Endothelial cell of umbilical vein (primary cell): ENCODE results near the gene DGCR2. TPM values are rescaled to one million over a fixed set of nuclear protein-coding genes. Genes with fewer than 3 reads are reported as not detected.

Experiments used
- BruUV-seq: library from RNA; stranded (reverse); fragments of 400-500 nt; replicated peaks from 2 replicates; lab custom pipeline; 2021; lab: Mats Ljungman, UMichigan
- CTCF ChIA-PET: fragments of 300-600, 350-600 bp; sonication (Branson Sonifier 250); formaldehyde crosslinking; loops from one replicate; lab custom pipeline; 2021; ENCODE audit warnings: antibody characterized with exemption, inconsistent platforms; lab: Charles Lee
- POLR2A ChIA-PET: fragments of 300-600, 350-600 bp; sonication (Branson Sonifier 250); formaldehyde crosslinking; loops from one replicate; lab custom pipeline; 2021; ENCODE audit warnings: antibody characterized with exemption, inconsistent platforms; lab: Charles Lee
- DNase-seq: peaks from one replicate; pipeline ENCODE4 v3.0.0-alpha.2; 2011; ENCODE audit warnings: low read depth, low spot score
- FAIRE-seq: peaks from 2 replicates; lab custom pipeline; 2011; peaks lifted over from hg19 to GRCh38; lab: Jason Lieb, UNC
- H2AFZ ChIP-seq: 2 replicates; pipeline ENCODE4 v1.6.0; 2012; ENCODE audit warnings: low read depth, low read length, control low read depth, inconsistent platforms
- H3K27ac ChIP-seq: 2 replicates; pipeline ENCODE4 v1.5.1; 2011; ENCODE audit warnings: low read depth, mild to moderate bottlenecking, control low read depth, low read length, moderate library complexity; ENCODE audit not compliant: insufficient read depth
- H3K27me3 ChIP-seq, 2 experiments: 2 replicates each; pipeline versions ENCODE4 v1.6.0 to v1.6.1; 2011; ENCODE audit warnings: low read length in 2 of 2, mixed read lengths in 1 of 2; ENCODE audit not compliant: control insufficient read depth in 2 of 2, insufficient read depth in 2 of 2
- H3K36me3 ChIP-seq, 2 experiments: 2 replicates in 1 of 2; 3 replicates in 1 of 2; pipeline ENCODE4 v1.5.1; 2011; ENCODE audit warnings: low read length in 2 of 2, mild to moderate bottlenecking in 1 of 2, moderate library complexity in 1 of 2; ENCODE audit not compliant: control insufficient read depth in 2 of 2, insufficient read depth in 2 of 2; ENCODE audit errors: extremely low read depth in 1 of 2
- H3K4me1 ChIP-seq: 3 replicates; pipeline ENCODE4 v1.5.1; 2011; ENCODE audit warnings: mild to moderate bottlenecking, low read length; ENCODE audit not compliant: control insufficient read depth, insufficient read depth; ENCODE audit errors: extremely low read depth
- H3K4me2 ChIP-seq: 2 replicates; pipeline ENCODE4 v1.6.1; 2011; ENCODE audit warnings: low read length, control low read depth, mixed read lengths; ENCODE audit not compliant: insufficient read depth
- H3K4me3 ChIP-seq, 3 experiments: fragments of 200-600 bp in 1 of 3; sonication (generic), shearing (Covaris generic) in 1 of 3; replicated peaks in 1 of 3; 2 replicates each; pipeline ENCODE4 v1.5.1; 2011 to 2016; ENCODE audit warnings: control low read depth in 3 of 3, low read length in 3 of 3, mild to moderate bottlenecking in 2 of 3, inconsistent platforms in 1 of 3, low read depth in 1 of 3, moderate library complexity in 1 of 3; ENCODE audit not compliant: insufficient read depth in 1 of 3
- H3K79me2 ChIP-seq: 2 replicates; pipeline ENCODE4 v1.6.0; 2012; ENCODE audit warnings: low read length, inconsistent platforms; ENCODE audit not compliant: control insufficient read depth, insufficient read depth
- H3K9ac ChIP-seq: replicated peaks from 2 replicates; pipeline ENCODE3; 2011; ENCODE audit warnings: low read length, control low read depth; ENCODE audit not compliant: insufficient read depth; ENCODE audit errors: extremely low read depth
- H3K9me1 ChIP-seq: replicated peaks from 3 replicates; pipeline ENCODE4 v1.6.0; 2011; ENCODE audit warnings: mild to moderate bottlenecking, low read length; ENCODE audit not compliant: control insufficient read depth, insufficient read depth; ENCODE audit errors: extremely low read depth
- H3K9me3 ChIP-seq: replicated peaks from 2 replicates; pipeline ENCODE4 v1.5.1; 2012; ENCODE audit warnings: low read length, inconsistent platforms; ENCODE audit not compliant: control insufficient read depth, insufficient read depth
- H4K20me1 ChIP-seq: replicated peaks from 2 replicates; pipeline ENCODE3; 2011; ENCODE audit warnings: mild to moderate bottlenecking, low read length; ENCODE audit not compliant: control insufficient read depth, insufficient read depth; ENCODE audit errors: extremely low read depth
- EZH2 ChIP-seq: IDR thresholded peaks from 2 replicates; pipeline ENCODE4 v1.6.1; 2012; ENCODE audit warnings: borderline replicate concordance, low read depth, mild to moderate bottlenecking, moderate library complexity, low read length, inconsistent platforms; ENCODE audit not compliant: severe bottlenecking
- FOS ChIP-seq: IDR thresholded peaks from 2 replicates; pipeline ENCODE4 v1.6.1; 2011; ENCODE audit warnings: mild to moderate bottlenecking, low read length, moderate library complexity, borderline replicate concordance; ENCODE audit not compliant: insufficient read depth
- GATA2 ChIP-seq: IDR thresholded peaks from 2 replicates; pipeline ENCODE4 v1.7.0; 2011; ENCODE audit warnings: low read depth, mild to moderate bottlenecking, moderate library complexity, mixed read lengths, low read length; ENCODE audit not compliant: insufficient read length, insufficient read depth
- JUN ChIP-seq: IDR thresholded peaks from 2 replicates; pipeline ENCODE4 v1.6.1; 2011; ENCODE audit warnings: borderline replicate concordance, low read depth; ENCODE audit not compliant: insufficient read length, insufficient read depth
- MYC ChIP-seq: IDR thresholded peaks from one replicate; pipeline ENCODE4 v1.6.1; 2011; ENCODE audit warnings: mild to moderate bottlenecking, low read depth, low read length
- POLR2A ChIP-seq: IDR thresholded peaks from 2 replicates; pipeline ENCODE4 v1.6.1; 2012; ENCODE audit warnings: low read depth, mild to moderate bottlenecking, control low read depth, low read length
- POLR2AphosphoS5 ChIP-seq: IDR thresholded peaks from 2 replicates; pipeline ENCODE4 v1.6.1; 2012; ENCODE audit warnings: low read depth, mild to moderate bottlenecking, control low read depth, low read length, moderate library complexity; ENCODE audit not compliant: insufficient read depth
- dilution Hi-C: fragments of 300-500 bp; cut with MboI; formaldehyde crosslinking; loops from one replicate; pipeline ENCODE4 v1.15.0; 2019; ENCODE audit warnings: low sequenced_read_pairs; ENCODE audit not compliant: extremely low pct_ligation_motif_present
- intact Hi-C: fragments of 100-400 bp; cut with micrococcal nuclease; formaldehyde crosslinking; loops from one replicate; pipeline ENCODE4 v1.10.0; 2022
- polyA plus RNA-seq, 4 experiments: library from polyadenylated mRNA; depleted of rRNA in 3 of 4; stranded (reverse) in 3 of 4; unstranded in 1 of 4; fragments of >200 nt; gene quantifications; 2 replicates each; pipeline versions ENCODE4 v1.2.1 to v1.2.3, GENCODE V29; 2011 to 2012; ENCODE audit warnings: missing spikeins in 1 of 4
- total RNA-seq: library from RNA; stranded (reverse); gene quantifications from 2 replicates; pipeline ENCODE4 v1.2.3, GENCODE V29; 2021
- TF ChIP-seq, protein P1 (sequence below): IDR thresholded peaks from 2 replicates; pipeline ENCODE4 v1.6.1; 2011; ENCODE audit not compliant: insufficient read depth, insufficient read length
- TF ChIP-seq, protein P2 (sequence below), 2 donors: IDR thresholded peaks; 1 replicate in 1 of 2; 2 replicates in 1 of 2; pipeline ENCODE4 v1.5.1; 2011; ENCODE audit warnings: low read length in 2 of 2, mild to moderate bottlenecking in 2 of 2, moderate library complexity in 2 of 2, control low read depth in 1 of 2, inconsistent platforms in 1 of 2, low read depth in 1 of 2; ENCODE audit not compliant: insufficient read depth in 1 of 2; ENCODE audit errors: extremely low read depth in 1 of 2

Gene DGCR2
- total and polyA plus RNA-seq, 2 donors (not counting 3 experiments of a cell fraction or from before 2014, with no cell fraction given), result 44.8 to 51.2 TPM

DNA sequence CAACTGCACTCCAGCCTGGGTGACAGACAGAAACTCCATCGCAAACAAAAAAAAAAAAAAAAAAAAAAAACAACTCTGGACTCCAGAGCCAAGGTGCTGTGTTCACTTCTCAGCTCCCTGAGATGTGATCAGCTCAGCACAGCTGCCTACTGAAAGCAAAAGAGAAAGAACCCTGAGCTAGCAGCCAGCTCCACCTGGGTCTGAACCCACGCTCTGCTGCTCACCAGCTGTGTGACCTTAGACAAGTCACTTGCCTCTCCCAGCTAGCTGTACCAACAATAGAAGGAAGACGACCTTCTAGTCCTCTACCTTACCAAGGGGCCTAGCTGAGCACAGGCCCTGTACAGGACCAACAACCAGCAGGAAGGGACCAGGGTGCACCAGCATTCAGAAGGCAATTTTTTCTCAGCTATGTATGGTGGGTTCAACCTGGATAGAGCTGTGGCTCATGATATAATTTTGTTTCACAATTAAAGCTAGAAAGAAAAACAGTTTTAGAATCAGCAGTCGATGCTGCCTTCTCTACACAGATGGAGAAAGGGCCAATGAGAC, 3.8 kb downstream of the DGCR2 start:
- H2AFZ ChIP-seq, result no peak overlapping the region
- ChIA-PET POLR2A (no interaction called here), CTCF (interaction anchor here (1.0 to 1.4 kb wide), 2 partner anchors 26 to 33 kb away, joined by 3 read pairs; partner anchors contain the start of gene ESS2)
- peaks cover 74% of the 10 kb centered on the region for H3K79me2 ChIP-seq
- no peak overlapping the region for H3K27ac ChIP-seq
- no peaks in the 10 kb centered on the region for H3K27me3 ChIP-seq
- H3K4me3 ChIP-seq, result no peak overlapping the region
- TF ChIP-seq, protein P1, sequence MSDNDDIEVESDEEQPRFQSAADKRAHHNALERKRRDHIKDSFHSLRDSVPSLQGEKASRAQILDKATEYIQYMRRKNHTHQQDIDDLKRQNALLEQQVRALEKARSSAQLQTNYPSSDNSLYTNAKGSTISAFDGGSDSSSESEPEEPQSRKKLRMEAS, result no peak
- no peak for TF ChIP-seq JUN
- H3K4me2 ChIP-seq, result no peak overlapping the region
- dilution Hi-C loops (no loop called here), intact Hi-C loops (no loop called here)
- H3K4me1 ChIP-seq, result peaks cover 9% of the 10 kb centered on the region
- no peaks in the 10 kb centered on the region for H3K9me1 ChIP-seq
- H4K20me1 ChIP-seq, result peaks cover 7% of the 10 kb centered on the region
- peaks cover 0 to 2% of the 10 kb centered on the region in 2 experiments for H3K36me3 ChIP-seq
- no peak overlapping the region for H3K9ac ChIP-seq
- H3K9me3 ChIP-seq, result no peaks in the 10 kb centered on the region
- no peak for DNase-seq
- BruUV-seq, result no TSS peak
- FAIRE-seq, result no peak

- Histone ChIP-seq H3K4me2 (no peak overlapping the region), H3K27ac (no peak overlapping the region), H2AFZ (no peak overlapping the region), H3K9me3 (no peaks in the 10 kb centered on the region), H4K20me1 (peaks cover 7% of the 10 kb centered on the region), H3K9ac (no peak overlapping the region), H3K4me3 (no peak overlapping the region), H3K79me2 (peaks cover 78% of the 10 kb centered on the region), H3K27me3 (no peaks in the 10 kb centered on the region), H3K4me1 (peaks cover 9% of the 10 kb centered on the region), H3K9me1 (no peaks in the 10 kb centered on the region), H3K36me3 (peaks cover 0 to 2% of the 10 kb centered on the region in 2 experiments)
- no TSS peak for BruUV-seq
- CTCF ChIA-PET, result interaction anchor here (1.0 kb wide), 1 partner anchor 82 kb away, joined by 3 read pairs; no protein-coding TSS in a partner anchor
- intact Hi-C loops, result no loop called here
- no peak for TF ChIP-seq FOS
- TF ChIP-seq EZH2, result no peak
- TF ChIP-seq JUN, result no peak
- no peak for TF ChIP-seq GATA2
- TF ChIP-seq, protein P2, sequence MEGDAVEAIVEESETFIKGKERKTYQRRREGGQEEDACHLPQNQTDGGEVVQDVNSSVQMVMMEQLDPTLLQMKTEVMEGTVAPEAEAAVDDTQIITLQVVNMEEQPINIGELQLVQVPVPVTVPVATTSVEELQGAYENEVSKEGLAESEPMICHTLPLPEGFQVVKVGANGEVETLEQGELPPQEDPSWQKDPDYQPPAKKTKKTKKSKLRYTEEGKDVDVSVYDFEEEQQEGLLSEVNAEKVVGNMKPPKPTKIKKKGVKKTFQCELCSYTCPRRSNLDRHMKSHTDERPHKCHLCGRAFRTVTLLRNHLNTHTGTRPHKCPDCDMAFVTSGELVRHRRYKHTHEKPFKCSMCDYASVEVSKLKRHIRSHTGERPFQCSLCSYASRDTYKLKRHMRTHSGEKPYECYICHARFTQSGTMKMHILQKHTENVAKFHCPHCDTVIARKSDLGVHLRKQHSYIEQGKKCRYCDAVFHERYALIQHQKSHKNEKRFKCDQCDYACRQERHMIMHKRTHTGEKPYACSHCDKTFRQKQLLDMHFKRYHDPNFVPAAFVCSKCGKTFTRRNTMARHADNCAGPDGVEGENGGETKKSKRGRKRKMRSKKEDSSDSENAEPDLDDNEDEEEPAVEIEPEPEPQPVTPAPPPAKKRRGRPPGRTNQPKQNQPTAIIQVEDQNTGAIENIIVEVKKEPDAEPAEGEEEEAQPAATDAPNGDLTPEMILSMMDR (IDR thresholded peaks at IDR 0.05; ENCODE audit: extremely low read depth in 1 of 2, insufficient read depth in 1 of 2, low read depth in 1 of 2, low read length in 2 of 2), result no peak
- TF ChIP-seq, protein P1, result no peak
- TF ChIP-seq POLR2A, result no peak
- TF ChIP-seq MYC, result no peak
- no peak for TF ChIP-seq POLR2AphosphoS5
- dilution Hi-C loops, result no loop called here
- DNase-seq (no peak), FAIRE-seq (no peak)
- POLR2A ChIA-PET, result interaction anchor here (0.6 kb wide), 1 partner anchor 41 kb away, joined by 10 read pairs; no protein-coding TSS in a partner anchor
Observed at GRCh38 chr22:19117111-19117512, 5.1 kb downstream of the DGCR2 start.
